Cerebellar nuclear complex (tissue), 1 donor: ENCODE results near the gene NRG3.
"Not testable (repeated sequence)": the region's sequence is repeated elsewhere in the genome, so short reads cannot be mapped to it uniquely, and the experiment has no call there.

ENCODE experiments used
- DNase-seq, 2 experiments: peaks; one replicate each; lab custom pipeline; 2025; lab: John Stamatoyannopoulos, UW

NRG3 gene

GRCh38 chr10:82282782-82283456 lies 407.9 kb downstream of the NRG3 start:
- DNase-seq, result no peak

DNA sequence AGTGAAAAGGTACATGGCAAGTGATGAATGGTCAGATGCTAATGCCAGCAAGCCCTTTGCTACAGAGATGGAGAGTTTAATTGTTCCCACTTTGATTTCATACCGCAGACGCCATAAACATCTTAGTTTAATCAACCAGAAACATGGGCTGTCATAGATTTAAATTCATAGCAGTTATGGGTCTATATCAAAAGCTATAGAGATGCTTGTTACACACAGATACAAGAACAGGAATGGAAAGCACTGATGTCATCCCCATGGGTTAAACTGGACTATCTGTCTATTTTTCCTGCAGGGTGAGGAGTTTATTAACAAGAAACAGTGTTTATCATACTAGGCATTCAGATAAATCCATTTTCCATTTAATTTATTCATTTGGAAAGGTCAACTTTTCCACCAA lies 409.2 kb downstream of the NRG3 start:
- no peak for DNase-seq

GRCh38 chr10:82288461-82288881 lies 413.5 kb downstream of the NRG3 start:
- DNase-seq, result no peak

GRCh38 chr10:82289945-82290344 lies 415.0 kb downstream of the NRG3 start:
- DNase-seq, result no peak

DNA sequence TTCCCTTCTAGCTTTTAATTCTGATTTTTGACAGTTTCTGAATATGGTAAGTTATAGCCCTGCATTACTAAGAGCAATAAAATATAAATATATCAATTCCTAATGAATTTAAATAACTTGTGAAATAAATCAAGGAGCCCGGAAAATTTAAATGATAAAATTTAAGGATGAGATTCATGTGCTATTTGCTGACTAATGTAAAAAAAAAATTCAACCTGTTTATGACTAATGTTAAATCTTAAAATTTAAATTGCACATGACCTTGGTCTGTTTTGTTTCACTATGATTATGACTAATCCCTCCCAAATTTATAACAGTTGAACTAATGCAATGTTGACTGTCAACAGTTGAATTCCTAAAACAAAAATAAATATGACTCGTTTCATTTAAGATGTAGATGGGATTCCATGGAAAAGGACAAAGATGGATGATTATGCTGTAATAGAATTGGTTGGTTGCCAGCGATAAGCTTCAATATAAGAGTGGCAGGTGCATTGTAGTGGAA lies 419.9 kb downstream of the NRG3 start:
- DNase-seq, result no peak

GRCh38 chr10:82308641-82309040 lies 433.6 kb downstream of the NRG3 start:
- DNase-seq, result no peak

DNA sequence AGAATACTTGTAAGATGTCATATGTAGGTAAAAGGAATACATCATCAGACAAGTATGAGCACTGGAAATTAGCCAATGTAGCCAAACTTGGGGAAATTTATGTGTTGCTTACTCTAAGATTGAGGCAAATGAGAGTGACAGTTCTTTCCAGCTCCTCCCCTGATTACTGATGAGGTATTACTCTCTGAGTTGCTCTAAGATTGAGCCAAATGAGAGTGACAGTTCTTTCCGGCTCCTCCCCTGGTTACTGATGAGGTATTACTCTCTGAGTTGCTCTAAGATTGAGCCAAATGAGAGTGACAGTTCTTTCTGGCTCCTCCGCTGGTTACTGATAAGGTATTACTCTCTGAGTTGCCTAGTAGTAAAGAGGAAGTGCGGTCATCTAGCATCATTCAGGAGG lies 435.8 kb downstream of the NRG3 start:
- DNase-seq, result no peak

DNA sequence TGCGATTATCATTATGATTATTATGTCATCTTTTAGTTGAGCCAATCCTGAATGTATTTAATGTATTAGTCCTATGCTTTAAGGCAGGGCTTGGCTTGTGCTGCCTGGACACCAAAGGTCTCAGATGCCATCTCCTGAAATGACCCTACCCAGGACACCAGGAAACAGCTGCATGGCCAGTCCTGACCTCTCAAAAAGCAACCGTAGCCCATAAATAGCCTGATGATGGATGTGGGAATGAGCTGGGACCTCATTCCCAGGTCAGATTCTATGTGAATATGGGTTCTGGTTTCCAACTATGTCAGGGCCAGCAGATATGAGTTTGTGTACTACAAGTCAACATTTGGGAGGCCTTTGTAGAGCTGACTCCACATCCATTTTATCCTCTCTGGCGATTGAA lies 438.4 kb downstream of the NRG3 start:
- no peak for DNase-seq

DNA sequence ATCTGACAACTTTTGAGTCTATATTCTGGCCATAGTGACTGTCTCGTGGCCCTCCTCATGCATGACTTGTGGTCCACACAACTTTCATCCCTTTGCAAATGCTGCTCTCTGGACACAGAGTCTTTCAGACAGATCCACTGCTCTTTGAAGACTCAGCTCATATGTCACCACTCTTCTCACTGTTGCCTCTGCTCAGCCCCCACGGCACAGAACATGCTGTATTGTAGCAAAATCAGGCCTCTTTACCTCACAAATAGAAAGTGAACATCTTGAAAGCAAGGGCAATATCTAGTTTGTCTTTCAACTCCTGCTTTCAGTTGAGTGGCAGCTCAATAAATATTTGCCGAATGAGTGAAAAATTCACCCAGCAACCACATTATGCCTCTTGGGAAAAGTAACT lies 443.5 kb downstream of the NRG3 start:
- no peak for DNase-seq

- DNase-seq, result no peak
Observed at GRCh38 chr10:82319074-82319473, 444.1 kb downstream of the NRG3 start.

GRCh38 chr10:82319562-82319961 lies 444.6 kb downstream of the NRG3 start:
- DNase-seq, result no peak

DNA sequence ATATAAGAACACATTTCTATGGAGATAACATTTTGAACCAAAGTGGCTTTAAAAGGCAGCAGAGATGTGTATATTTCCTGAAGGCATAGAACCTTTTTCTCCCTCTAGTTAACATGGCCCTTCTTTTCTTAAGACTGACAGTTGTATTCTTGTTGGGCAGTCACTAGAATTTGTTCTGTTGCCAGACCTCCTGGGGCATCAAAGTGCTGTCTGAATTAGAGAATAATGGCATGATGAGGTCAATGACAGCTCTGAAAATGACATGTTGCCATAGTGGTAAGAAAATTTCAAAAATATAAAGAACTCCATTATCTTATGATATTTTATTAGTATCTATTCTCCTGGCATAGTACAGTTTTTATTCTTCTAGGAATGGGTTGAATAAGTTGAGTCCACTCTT lies 446.7 kb downstream of the NRG3 start:
- DNase-seq, result no peak

DNA sequence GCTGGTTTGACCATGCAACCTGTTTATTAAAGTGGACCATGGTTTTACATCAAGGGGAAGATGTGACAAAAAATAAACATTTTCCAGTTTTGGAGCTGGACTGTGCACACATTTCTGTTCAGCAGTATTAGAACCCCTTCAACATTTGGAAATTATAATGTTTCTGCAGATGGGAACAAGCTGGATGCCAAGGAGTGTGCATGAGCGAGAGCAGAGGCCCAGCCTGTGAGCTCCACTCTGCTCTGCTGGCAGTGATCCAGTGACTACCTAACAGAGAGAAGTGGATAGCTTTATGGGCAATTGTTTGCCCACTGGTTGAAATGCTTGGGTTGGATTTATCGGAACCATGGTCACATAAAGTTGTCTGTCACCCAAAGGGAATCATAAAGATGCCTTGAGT lies 456.7 kb downstream of the NRG3 start:
- DNase-seq, result no peak

- DNase-seq, result no peak
Observed at GRCh38 chr10:82335831-82336230, 460.8 kb downstream of the NRG3 start.

- no peak for DNase-seq
Observed at GRCh38 chr10:82340166-82340565, 465.2 kb downstream of the NRG3 start.

DNA sequence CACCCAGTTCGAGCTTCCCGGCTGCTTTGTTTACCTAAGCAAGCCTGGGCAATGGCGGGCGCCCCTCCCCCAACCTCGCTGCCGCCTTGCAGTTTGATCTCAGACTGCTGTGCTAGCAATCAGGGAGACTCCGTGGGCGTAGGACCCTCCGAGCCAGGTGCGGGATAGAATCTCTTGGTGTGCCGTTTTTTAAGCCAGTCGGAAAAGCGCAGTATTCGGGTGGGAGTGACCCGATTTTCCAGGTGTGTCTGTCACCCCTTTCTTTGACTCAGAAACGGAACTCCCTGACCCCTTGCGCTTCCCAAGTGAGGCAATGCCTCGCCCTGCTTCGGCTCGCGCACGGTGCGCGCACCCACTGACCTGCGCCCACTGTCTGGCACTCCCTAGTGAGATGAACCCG lies 474.6 kb downstream of the NRG3 start:
- DNase-seq, result not testable (repeated sequence)

DNA sequence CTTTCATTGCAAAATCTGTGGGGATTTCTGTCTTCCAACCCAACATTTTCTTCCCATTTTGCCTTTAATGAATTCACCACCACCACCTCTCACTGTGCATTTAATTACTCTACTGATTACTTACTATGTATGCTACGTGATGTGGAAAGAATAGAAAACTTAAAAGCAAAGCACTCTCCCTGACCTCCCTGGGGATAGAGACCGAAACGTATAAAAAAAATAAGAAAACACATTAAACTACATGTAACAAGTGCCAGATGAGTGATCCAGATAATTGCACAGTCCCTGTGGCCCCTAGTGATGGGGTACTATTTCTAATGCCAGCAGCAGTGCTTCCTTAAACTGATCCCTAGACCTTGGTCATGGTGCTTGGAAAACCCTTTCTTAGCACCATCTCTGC lies 478.4 kb downstream of the NRG3 start:
- no peak for DNase-seq

DNA sequence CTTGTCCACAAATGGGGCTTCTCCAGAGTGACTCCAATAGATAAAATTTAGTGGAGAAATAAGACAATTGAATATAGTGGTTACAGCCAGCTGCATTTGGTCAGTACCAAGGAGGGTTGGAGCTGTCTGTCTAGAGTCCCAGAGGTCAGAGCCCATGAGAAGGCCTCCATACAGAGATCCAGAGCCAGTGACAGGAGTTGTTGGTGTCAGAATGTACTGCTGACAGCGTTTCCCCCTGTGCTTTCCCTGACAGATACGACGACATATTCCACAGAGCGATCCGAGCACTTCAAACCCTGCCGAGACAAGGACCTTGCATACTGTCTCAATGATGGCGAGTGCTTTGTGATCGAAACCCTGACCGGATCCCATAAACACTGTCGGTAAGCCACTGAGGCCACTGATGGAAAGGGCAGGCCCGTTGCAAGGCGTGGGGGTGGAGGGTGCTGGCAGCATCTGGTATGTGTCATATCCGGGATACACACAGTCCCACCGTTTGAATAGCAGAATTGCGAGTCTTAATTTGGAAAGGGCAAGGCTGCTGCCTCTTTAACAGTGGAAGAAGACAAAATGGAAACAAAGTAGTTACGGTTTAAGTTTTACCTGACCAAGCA lies 483.6 kb downstream of the NRG3 start:
- DNase-seq, result no peak

DNA sequence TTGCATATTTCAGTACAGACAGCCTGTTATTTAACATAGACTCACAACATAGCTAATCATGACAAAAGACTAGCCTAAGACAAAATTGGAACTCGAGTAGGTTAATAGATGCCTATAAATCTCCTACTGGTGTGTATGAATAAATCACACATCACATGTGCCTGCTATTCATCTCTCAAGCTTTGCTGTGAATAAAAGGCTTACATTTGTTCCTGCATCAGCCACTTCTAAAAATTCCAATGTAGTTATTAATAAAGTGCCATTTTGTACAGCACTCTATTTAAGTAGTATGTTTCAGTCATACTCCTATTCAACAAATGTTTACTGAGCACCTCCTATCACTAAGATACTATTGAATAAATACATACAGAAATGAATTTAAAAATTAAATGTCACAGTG lies 486.3 kb downstream of the NRG3 start:
- DNase-seq, result no peak

- DNase-seq, result no peak
Observed at GRCh38 chr10:82377608-82378007, 502.6 kb downstream of the NRG3 start.

- no peak for DNase-seq
Observed at GRCh38 chr10:82378146-82378545, 503.2 kb downstream of the NRG3 start.

DNA sequence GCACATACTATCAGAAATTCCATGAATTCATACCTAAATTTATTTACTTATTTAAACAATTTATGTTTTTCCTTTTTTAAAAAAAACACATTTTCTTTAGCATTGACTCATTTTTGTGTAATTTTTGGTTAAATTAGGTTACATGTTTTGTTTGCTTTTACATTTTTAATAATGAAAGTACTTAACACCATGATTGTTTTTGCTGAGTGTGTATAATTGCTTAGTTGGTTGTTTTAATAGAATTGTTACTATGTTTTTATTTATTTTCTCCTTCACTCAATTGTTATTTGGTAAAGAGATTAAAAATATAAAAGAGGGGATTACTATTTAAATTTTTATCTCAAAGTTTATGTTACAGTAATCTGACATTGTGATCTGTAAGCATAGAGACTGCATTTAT lies 508.4 kb downstream of the NRG3 start:
- no peak for DNase-seq

DNA sequence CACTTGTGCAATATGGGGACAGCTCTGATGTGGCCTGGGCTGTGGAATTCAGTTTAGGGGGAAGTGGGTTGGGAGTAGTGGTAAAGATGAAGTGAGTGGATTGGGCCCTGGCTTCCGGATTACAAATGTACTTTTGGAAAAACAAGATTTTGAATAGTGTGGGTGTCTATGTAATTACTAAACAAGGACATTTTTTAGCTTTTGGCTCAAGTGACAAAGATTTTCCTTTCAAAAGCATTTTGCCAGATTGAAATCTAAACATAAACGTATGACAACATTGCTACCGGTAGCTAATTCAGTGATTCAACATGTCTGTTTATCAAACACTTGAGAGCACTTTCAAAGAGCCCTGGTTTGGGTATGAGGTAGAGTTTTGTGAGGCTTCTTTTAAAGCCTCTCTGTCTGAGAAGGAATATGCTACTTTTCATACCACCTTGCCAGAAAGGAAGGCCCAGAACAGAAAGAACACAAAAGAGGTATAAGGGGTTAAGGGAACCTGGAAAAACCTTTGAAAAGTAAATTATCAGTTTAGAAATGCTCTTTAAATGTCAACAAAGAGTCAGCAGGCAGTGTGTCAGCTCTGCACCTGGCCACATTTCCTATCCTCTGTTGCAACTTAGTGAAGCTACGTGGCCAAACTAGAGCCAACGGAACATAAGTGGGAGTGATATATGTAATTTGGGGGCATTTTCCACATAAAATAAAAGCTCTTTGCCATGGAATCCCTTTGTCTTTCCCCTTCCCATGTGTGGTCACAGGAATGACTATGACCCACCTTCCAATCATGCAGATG lies 516.1 kb downstream of the NRG3 start:
- DNase-seq, result no peak
